A549 (cell line): ENCODE data around the gene MSL1. TPM values are rescaled to one million over a fixed set of nuclear protein-coding genes. Genes with fewer than 3 reads are reported as not detected.

Experiments used
- ATAC-seq, 2 experiments: fragments of 200-7000 bp in 1 of 2; fragments of >200 bp in 1 of 2; cut with Nextera tagmentation in 1 of 2; cut with Tn5 transposase in 1 of 2; 3 replicates each; pipeline versions ENCODE4 v1.8.0 to v1.9.1; 2018 to 2020; ENCODE audit warnings: mild to moderate bottlenecking in 1 of 2, moderate library complexity in 1 of 2
- CTCF ChIA-PET: fragments of 300-600 bp; sonication (Branson Sonifier 250); formaldehyde crosslinking; extraction: SDS; loops from one replicate; lab custom pipeline; 2021; ENCODE audit warnings: antibody characterized with exemption, inconsistent platforms; lab: Yijun Ruan, JAX
- POLR2A ChIA-PET: fragments of 350-600 bp; formaldehyde crosslinking; extraction: SDS; loops from one replicate; lab custom pipeline; 2021; ENCODE audit warnings: antibody characterized with exemption, inconsistent platforms; lab: Yijun Ruan, JAX
- DNase-seq, 2 experiments: peaks; one replicate each; pipeline versions ENCODE4 v3.0.0 to v3.0.0-alpha.2; 2011 to 2016; ENCODE audit warnings: low read depth in 1 of 2, low spot score in 1 of 2
- FAIRE-seq: peaks from 2 replicates; lab custom pipeline; 2011; peaks lifted over from hg19 to GRCh38; lab: Jason Lieb, UNC
- H3K27ac ChIP-seq, 2 experiments: fragments of >200 bp; sonication (Bioruptor Twin); formaldehyde crosslinking; 3 replicates each; pipeline ENCODE4 v1.5.1; 2016 to 2017
- H3K4me1 ChIP-seq: fragments of >200 bp; sonication (Bioruptor Twin); formaldehyde crosslinking; 3 replicates; pipeline ENCODE4 v1.6.1; 2016
- H3K4me2 ChIP-seq: fragments of >200 bp; sonication (Bioruptor Twin); formaldehyde crosslinking; 3 replicates; pipeline ENCODE4 v1.6.1; 2016
- H3K4me3 ChIP-seq: fragments of >200 bp; sonication (Bioruptor Twin); formaldehyde crosslinking; 3 replicates; pipeline ENCODE4 v1.5.1; 2016
- H3K9me3 ChIP-seq: fragments of >200 bp; sonication (Bioruptor Twin); formaldehyde crosslinking; 3 replicates; pipeline ENCODE4 v1.6.1; 2016
- BCL3 ChIP-seq: fragments of >200 bp; sonication (Bioruptor Twin); formaldehyde crosslinking; IDR thresholded peaks from 3 replicates; pipeline ENCODE4 v1.6.1; 2016
- BHLHE40 ChIP-seq: IDR thresholded peaks from 2 replicates; pipeline ENCODE4 v1.6.1; 2012; ENCODE audit warnings: low read depth, low read length, inconsistent platforms
- CBX2 ChIP-seq: fragments of 200-600 bp; sonication (generic); IDR thresholded peaks from 2 replicates; pipeline ENCODE4 v1.6.1; 2016; ENCODE audit warnings: low read depth, mild to moderate bottlenecking, borderline replicate concordance
- CHD2 ChIP-seq: fragments of 150-350 bp; IDR thresholded peaks from 2 replicates; pipeline ENCODE4 v1.6.1; 2014; ENCODE audit warnings: low read length; ENCODE audit not compliant: partially characterized antibody
- EHF ChIP-seq: fragments of 250-450 bp; sonication (Bioruptor Pico); IDR thresholded peaks from 2 replicates; pipeline ENCODE4 v1.5.0; 2020; ENCODE audit warnings: mild to moderate bottlenecking
- EHMT2 ChIP-seq: fragments of 200-600 bp; sonication (generic); IDR thresholded peaks from 2 replicates; pipeline ENCODE4 v1.6.1; 2016; ENCODE audit warnings: antibody characterized with exemption, low read depth, mild to moderate bottlenecking, moderate library complexity
- FOXS1 ChIP-seq: fragments of 250-450 bp; sonication (Bioruptor Pico); IDR thresholded peaks from 2 replicates; pipeline ENCODE4 v1.5.0; 2020; ENCODE audit warnings: mild to moderate bottlenecking, moderate library complexity
- GATA3 ChIP-seq: IDR thresholded peaks from 2 replicates; pipeline ENCODE4 v1.6.1; 2012; ENCODE audit warnings: borderline replicate concordance
- HDAC2 ChIP-seq: fragments of 200-600 bp; sonication (generic); IDR thresholded peaks from 2 replicates; pipeline ENCODE4 v1.6.1; 2016
- HEYL ChIP-seq: fragments of 250-450 bp; sonication (Bioruptor Pico); IDR thresholded peaks from 2 replicates; pipeline ENCODE4 v1.8.0; 2021; ENCODE audit warnings: mild to moderate bottlenecking, moderate library complexity
- HMGXB4 ChIP-seq: fragments of 250-450 bp; sonication (Bioruptor Pico); IDR thresholded peaks from 2 replicates; pipeline ENCODE4 v1.5.0; 2021; ENCODE audit warnings: mild to moderate bottlenecking, moderate library complexity, borderline replicate concordance
- HOXB5 ChIP-seq: fragments of 250-450 bp; sonication (Bioruptor Pico); IDR thresholded peaks from 2 replicates; pipeline ENCODE4 v1.5.0; 2020; ENCODE audit warnings: mild to moderate bottlenecking, moderate library complexity
- KDM1A ChIP-seq: fragments of 200-600 bp; sonication (generic); IDR thresholded peaks from 2 replicates; pipeline ENCODE4 v1.6.1; 2016; ENCODE audit warnings: low read depth, mild to moderate bottlenecking
- KDM5A ChIP-seq: fragments of 200-600 bp; sonication (generic); IDR thresholded peaks from 2 replicates; pipeline ENCODE4 v1.6.1; 2016; ENCODE audit warnings: antibody characterized with exemption, mild to moderate bottlenecking
- MAX ChIP-seq: IDR thresholded peaks from 2 replicates; pipeline ENCODE4 v1.6.1; 2012
- MAZ ChIP-seq: fragments of 150-350 bp; IDR thresholded peaks from 2 replicates; pipeline ENCODE4 v1.6.1; 2014; ENCODE audit warnings: antibody characterized with exemption, low read depth, low read length, borderline replicate concordance
- NFE2L2 ChIP-seq: fragments of 150-350 bp; conservative IDR thresholded peaks from 2 replicates; pipeline ENCODE4 v1.6.1; 2014; ENCODE audit warnings: low read length
- NPAS2 ChIP-seq: fragments of 250-450 bp; sonication (Bioruptor Pico); IDR thresholded peaks from 2 replicates; pipeline ENCODE4 v1.8.0; 2022; ENCODE audit warnings: mild to moderate bottlenecking, moderate library complexity, borderline replicate concordance
- NR3C1 ChIP-seq: fragments of >200 bp; sonication (Bioruptor Twin); formaldehyde crosslinking; IDR thresholded peaks from 3 replicates; pipeline ENCODE4 v1.6.1; 2017
- PHF8 ChIP-seq: fragments of 200-600 bp; sonication (generic); IDR thresholded peaks from 2 replicates; pipeline ENCODE4 v1.6.1; 2016; ENCODE audit warnings: low read depth, mild to moderate bottlenecking, antibody characterized with exemption, moderate library complexity, borderline replicate concordance
- POLR2AphosphoS2 ChIP-seq: conservative IDR thresholded peaks from 2 replicates; pipeline ENCODE4 v1.6.1; 2012; ENCODE audit warnings: low read length, improper control_type of control experiment, inconsistent platforms
- RARB ChIP-seq: fragments of 250-450 bp; sonication (Bioruptor Pico); IDR thresholded peaks from 2 replicates; pipeline ENCODE4 v1.8.0; 2021; ENCODE audit warnings: mild to moderate bottlenecking, moderate library complexity
- RCOR1 ChIP-seq: fragments of 150-350 bp; IDR thresholded peaks from 2 replicates; pipeline ENCODE4 v1.6.1; 2014; ENCODE audit warnings: antibody characterized with exemption, low read length, low read depth
- RNF2 ChIP-seq: fragments of 200-600 bp; sonication (generic); IDR thresholded peaks from 2 replicates; pipeline ENCODE4 v1.6.1; 2016; ENCODE audit warnings: low read depth, mild to moderate bottlenecking, antibody characterized with exemption, moderate library complexity, borderline replicate concordance
- SMC3 ChIP-seq: fragments of >200 bp; sonication (Bioruptor Twin); formaldehyde crosslinking; IDR thresholded peaks from 3 replicates; pipeline ENCODE4 v1.6.1; 2018; ENCODE audit warnings: inconsistent platforms
- SREBF2 ChIP-seq: fragments of 450-650 bp; IDR thresholded peaks from 2 replicates; pipeline ENCODE4 v1.6.1; 2014; ENCODE audit warnings: mild to moderate bottlenecking, moderate library complexity
- TFCP2L1 ChIP-seq: fragments of 250-450 bp; sonication (Bioruptor Pico); IDR thresholded peaks from 2 replicates; pipeline ENCODE4 v1.5.0; 2021; ENCODE audit warnings: mild to moderate bottlenecking
- TP53 ChIP-seq: fragments of 250-450 bp; sonication (Bioruptor Pico); IDR thresholded peaks from 2 replicates; pipeline ENCODE4 v1.5.0; 2021; ENCODE audit warnings: mild to moderate bottlenecking, moderate library complexity
- USF2 ChIP-seq: fragments of 450-650 bp; IDR thresholded peaks from 2 replicates; pipeline ENCODE4 v1.6.1; 2014; ENCODE audit warnings: antibody characterized with exemption
- ZFP36 ChIP-seq: fragments of 450-650 bp; IDR thresholded peaks from 2 replicates; pipeline ENCODE4 v1.6.1; 2014; ENCODE audit warnings: borderline replicate concordance; ENCODE audit not compliant: partially characterized antibody
- ZSCAN20 ChIP-seq: fragments of 250-450 bp; sonication (Bioruptor Pico); IDR thresholded peaks from 2 replicates; pipeline ENCODE4 v1.8.0; 2022; ENCODE audit warnings: mild to moderate bottlenecking, moderate library complexity
- WGBS: methylation state at CpG from one replicate; pipeline ENCODE4 v1.1.6; 2017; ENCODE audit errors: missing lambda C conversion rate; 5-methylcytosine and 5-hydroxymethylcytosine counted together
- polyA plus RNA-seq, 4 experiments: library from polyadenylated mRNA; depleted of rRNA in 3 of 4; stranded (reverse); fragments of >200 nt; fragmentation: RNase III in 1 of 4; extraction: RNeasy Plus Mini Kit Qiagen cat#74134 plus additional on column Dnase treatment in 1 of 4; gene quantifications; 2 replicates in 3 of 4; 3 replicates in 1 of 4; pipeline ENCODE4 v1.2.3, GENCODE V29; 2011 to 2017
- TF ChIP-seq, protein P1 (sequence below): IDR thresholded peaks from 2 replicates; pipeline ENCODE4 v1.6.1; 2012; ENCODE audit warnings: low read depth, borderline replicate concordance
- TF ChIP-seq, protein P2 (sequence below): fragments of >200 bp; sonication (Bioruptor Twin); formaldehyde crosslinking; IDR thresholded peaks from 2 replicates; pipeline ENCODE4 v1.6.1; 2016

The MSL1 gene
- polyA plus RNA-seq, 2 of the 4 experiments (the other 2 are of a cell fraction), result 64.8 to 95.1 TPM

- TF ChIP-seq BCL3 (no peak), EHMT2 (no peak), CHD2 (no peak)
Observed at GRCh38 chr17:40112718-40113109, 9.1 kb upstream of the MSL1 start (continued).

DNA sequence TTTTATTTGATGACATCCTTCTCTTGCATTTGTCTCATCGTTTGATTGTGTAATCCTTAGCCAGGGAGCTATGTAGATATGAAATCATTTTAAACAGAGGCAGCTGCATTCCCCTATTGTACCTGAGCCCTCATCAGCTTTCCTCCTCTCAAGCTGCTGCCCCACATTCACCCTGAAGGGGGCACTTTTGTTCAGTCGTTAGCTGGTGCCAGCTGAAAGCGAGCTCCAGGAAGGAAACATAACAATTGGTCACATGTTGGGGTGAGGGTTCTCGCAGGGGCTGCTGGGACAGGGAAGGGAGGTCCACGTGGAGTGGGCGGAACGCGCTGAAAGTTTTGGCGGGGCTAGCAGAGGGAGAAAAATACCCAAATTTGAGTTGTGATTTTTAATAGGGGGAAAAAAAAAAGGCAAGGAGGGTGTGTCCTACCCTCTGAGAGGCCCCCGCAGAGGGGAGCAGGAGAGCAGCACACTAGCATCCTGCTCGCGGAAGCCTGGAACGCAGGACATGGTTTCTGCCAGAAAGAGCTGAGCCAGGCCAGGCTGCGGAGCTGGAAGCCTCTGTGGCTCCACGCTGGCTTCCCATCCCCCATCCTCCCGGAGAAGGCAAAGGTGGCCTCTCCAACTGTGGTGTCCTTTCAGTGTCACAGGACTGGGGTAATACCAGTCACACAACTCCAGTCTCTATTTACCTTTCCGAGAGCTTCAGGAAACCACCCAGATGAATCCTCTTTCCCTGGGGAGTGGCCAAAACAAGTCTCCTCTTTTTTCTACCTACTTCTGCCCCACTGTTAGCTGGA lies 8.5 kb upstream of the MSL1 start:
- peak overlapping the region; percentile 86 to 93 for H3K27ac ChIP-seq
- peaks cover 53% of the 10 kb centered on the region for H3K4me1 ChIP-seq
- WGBS, result 3% methylated on average over 17 of the region's 17 CpGs
- DNase-seq, result peak; percentile 97 to 100
- FAIRE-seq, result peak; percentile 93
- no peaks in the 10 kb centered on the region for H3K9me3 ChIP-seq
- peak overlapping the region; percentile 42 for H3K4me3 ChIP-seq
- CTCF ChIA-PET, result interaction anchor here (0.5 to 9.4 kb wide), 48 partner anchors 8 to 594 kb away, joined by 3 to 228 read pairs (median 8); partner anchors contain the start of genes CASC3, CSF3, MED24 and MSL1
- peak overlapping the region; percentile 87 for H3K4me2 ChIP-seq
- ATAC-seq, result peak; percentile 77 to 87
- POLR2A ChIA-PET, result interaction anchor here (0.6 to 7.9 kb wide), 22 partner anchors 8 to 349 kb away, joined by 3 to 173 read pairs (median 6); partner anchors contain the start of genes CASC3, CSF3, MED24 and MSL1
- TF ChIP-seq EHF (CRISPR knock-in tag) (peak; percentile 74), BHLHE40 (no peak), PHF8 (no peak), CBX2 (no peak), NPAS2 (CRISPR knock-in tag) (peak; percentile 80), MAX (peak; percentile 100), RNF2 (no peak), TP53 (CRISPR knock-in tag) (peak; percentile 79; the same call in 1 of the 2 replicates), SMC3 (peak; percentile 84; the same call in 1 of the 3 replicates), HDAC2 (no peak), TFCP2L1 (no peak), NR3C1 (no peak), USF2 (peak; percentile 96), SREBF2 (no peak), HEYL (CRISPR knock-in tag) (no peak), CHD2 (peak; percentile 28), GATA3 (peak; percentile 28; the same call in 1 of the 2 replicates), FOXS1 (CRISPR knock-in tag) (peak; percentile 29; the same call in 1 of the 2 replicates), NFE2L2 (no peak), RCOR1 (no peak), EHMT2 (no peak), ZSCAN20 (peak; percentile 66; the same call in 1 of the 2 replicates), HMGXB4 (CRISPR knock-in tag) (no peak; the same call in 1 of the 2 replicates), POLR2AphosphoS2 (no peak), KDM1A (no peak), HOXB5 (CRISPR knock-in tag) (peak; percentile 87; the same call in 1 of the 2 replicates), KDM5A (no peak), ZFP36 (no peak), MAZ (no peak), RARB (CRISPR knock-in tag) (no peak)
- TF ChIP-seq, protein P1, sequence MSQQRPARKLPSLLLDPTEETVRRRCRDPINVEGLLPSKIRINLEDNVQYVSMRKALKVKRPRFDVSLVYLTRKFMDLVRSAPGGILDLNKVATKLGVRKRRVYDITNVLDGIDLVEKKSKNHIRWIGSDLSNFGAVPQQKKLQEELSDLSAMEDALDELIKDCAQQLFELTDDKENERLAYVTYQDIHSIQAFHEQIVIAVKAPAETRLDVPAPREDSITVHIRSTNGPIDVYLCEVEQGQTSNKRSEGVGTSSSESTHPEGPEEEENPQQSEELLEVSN, result peak; percentile 93
- TF ChIP-seq, protein P2, sequence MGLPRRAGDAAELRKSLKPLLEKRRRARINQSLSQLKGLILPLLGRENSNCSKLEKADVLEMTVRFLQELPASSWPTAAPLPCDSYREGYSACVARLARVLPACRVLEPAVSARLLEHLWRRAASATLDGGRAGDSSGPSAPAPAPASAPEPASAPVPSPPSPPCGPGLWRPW, result no peak
